K562 (cell line): ENCODE measurements around the gene SLC35G1. TPM values are rescaled to one million over a fixed set of nuclear protein-coding genes. Genes with fewer than 3 reads are reported as not detected.

Experiments
- ATAC-seq: fragments of 200-7000 bp; cut with Tn5 transposase; 3 replicates; pipeline ENCODE4 v1.9.1; 2020; ENCODE audit warnings: moderate library complexity
- BruUV-seq: library from RNA; stranded (reverse); fragments of 400-500 nt; replicated peaks from 2 replicates; lab custom pipeline; 2021; lab: Mats Ljungman, UMichigan
- CTCF ChIA-PET: fragments of 300-600 bp; formaldehyde crosslinking; extraction: SDS; loops from one replicate; lab custom pipeline; 2021; ENCODE audit warnings: low intra/inter-chr PET ratio; lab: Yijun Ruan, JAX
- POLR2A ChIA-PET: fragments of 300-600, 350-650 bp; sonication (Branson Sonifier 250); formaldehyde crosslinking; extraction: SDS; loops from one replicate; lab custom pipeline; 2021; ENCODE audit warnings: antibody characterized with exemption, inconsistent platforms; lab: Yijun Ruan, JAX
- DNase-seq, 4 experiments: peaks; one replicate each; pipeline versions ENCODE4 v3.0.0 to v3.0.0-alpha.2; 2011 to 2018; ENCODE audit warnings: low spot score in 3 of 4, mixed read lengths in 3 of 4; ENCODE audit errors: extremely low read depth in 1 of 4
- FAIRE-seq: peaks from 2 replicates; lab custom pipeline; 2011; peaks lifted over from hg19 to GRCh38; lab: Jason Lieb, UNC
- H2AFZ ChIP-seq: 2 replicates; pipeline ENCODE4 v1.6.0; 2011; ENCODE audit warnings: low read depth, low read length, control low read depth, inconsistent platforms
- H3K27ac ChIP-seq: fragments of 200-600 bp; 3 replicates; pipeline ENCODE4 v1.8.0; 2011; ENCODE audit warnings: low read depth, mild to moderate bottlenecking, control low read depth, inconsistent platforms, low read length, moderate library complexity, mixed read lengths; ENCODE audit errors: extremely low read depth
- H3K27me3 ChIP-seq, 2 experiments: fragments of 300-600 bp in 1 of 2; 2 replicates in 1 of 2; 3 replicates in 1 of 2; pipeline versions ENCODE4 v1.6.0 to v1.8.0; 2011; ENCODE audit warnings: inconsistent platforms in 2 of 2, low read length in 2 of 2, mild to moderate bottlenecking in 1 of 2, mixed read lengths in 1 of 2, moderate library complexity in 1 of 2; ENCODE audit not compliant: control insufficient read depth in 2 of 2, insufficient read depth in 2 of 2
- H3K36me3 ChIP-seq: fragments of 300-600 bp; 3 replicates; pipeline ENCODE4 v1.8.0; 2011; ENCODE audit warnings: mild to moderate bottlenecking, low read length, inconsistent platforms; ENCODE audit not compliant: control insufficient read depth, insufficient read depth
- H3K4me1 ChIP-seq, 2 experiments: fragments of 200-600 bp in 1 of 2; replicated peaks in 1 of 2; 2 replicates in 1 of 2; 3 replicates in 1 of 2; pipeline versions ENCODE4 v1.5.1 to v1.8.0; 2011; ENCODE audit warnings: inconsistent platforms in 2 of 2, low read length in 2 of 2, mild to moderate bottlenecking in 1 of 2, mixed read lengths in 1 of 2, moderate library complexity in 1 of 2; ENCODE audit not compliant: control insufficient read depth in 2 of 2, insufficient read depth in 2 of 2
- H3K4me2 ChIP-seq: 2 replicates; pipeline ENCODE4 v1.6.1; 2011; ENCODE audit warnings: low read length, control low read depth, inconsistent platforms, mixed read lengths; ENCODE audit not compliant: insufficient read depth
- H3K4me3 ChIP-seq: fragments of 200-600 bp; sonication (generic), shearing (Covaris generic); 2 replicates; pipeline ENCODE4 v1.5.1; 2016; ENCODE audit warnings: control low read depth, inconsistent platforms
- H3K79me2 ChIP-seq: fragments of 200-600 bp; 3 replicates; pipeline ENCODE4 v1.8.0; 2011; ENCODE audit warnings: low read length, inconsistent platforms; ENCODE audit not compliant: control insufficient read depth, insufficient read depth
- H3K9ac ChIP-seq, 2 experiments: 2 replicates each; pipeline versions ENCODE4 v1.6.0 to v1.6.1; 2011; ENCODE audit warnings: low read depth in 2 of 2, low read length in 2 of 2, control low read depth in 1 of 2, inconsistent platforms in 1 of 2, mild to moderate bottlenecking in 1 of 2, mixed read lengths in 1 of 2; ENCODE audit not compliant: insufficient read depth in 1 of 2
- H3K9me1 ChIP-seq: one replicate; pipeline ENCODE4 v1.6.0; 2011; ENCODE audit warnings: inconsistent platforms, mild to moderate bottlenecking, low read length, moderate library complexity; ENCODE audit not compliant: control insufficient read depth, insufficient read depth
- H3K9me3 ChIP-seq: replicated peaks from 2 replicates; pipeline ENCODE4 v1.5.1; 2011; ENCODE audit warnings: low read depth, low read length, inconsistent platforms; ENCODE audit not compliant: control insufficient read depth, insufficient read depth
- H4K20me1 ChIP-seq: replicated peaks from 2 replicates; pipeline ENCODE4 v1.6.1; 2011; ENCODE audit warnings: low read length, inconsistent platforms, mixed read lengths; ENCODE audit not compliant: control insufficient read depth, insufficient read depth
- NR2C1 ChIP-seq, 2 experiments: fragments of 450-650 bp; IDR thresholded peaks; 2 replicates each; pipeline ENCODE4 v1.6.1; 2017; ENCODE audit warnings: mild to moderate bottlenecking in 2 of 2, antibody characterized with exemption in 1 of 2, inconsistent platforms in 1 of 2, missing compliant biosample characterization in 1 of 2, missing genetic modification characterization in 1 of 2
- RHOXF2B ChIP-seq: fragments of 250-450 bp; sonication (Bioruptor Pico); conservative IDR thresholded peaks from 2 replicates; pipeline ENCODE4 v1.5.1; 2021
- SREBF1 ChIP-seq: fragments of 150-350 bp; IDR thresholded peaks from 2 replicates; pipeline ENCODE4 v1.6.1; 2014; ENCODE audit warnings: antibody characterized with exemption, low read depth, low read length, borderline replicate concordance
- SRSF7 ChIP-seq: fragments of 200-400 bp; formaldehyde crosslinking; optimal IDR thresholded peaks from 2 replicates; pipeline ENCODE3; 2017; ENCODE audit warnings: mild to moderate bottlenecking, low read depth, low read length
- ZNF511 ChIP-seq: sonication (generic); formaldehyde crosslinking; IDR thresholded peaks from 2 replicates; pipeline ENCODE4 v1.8.0; 2022; ENCODE audit warnings: mild to moderate bottlenecking, missing genetic modification reagents
- WGBS: fragments of 100-300 bp; shearing (Covaris generic); methylation state at CpG from one replicate; pipeline ENCODE4 v1.1.6; 2016; ENCODE audit warnings: low coverage, mixed read lengths; ENCODE audit not compliant: insufficient coverage; ENCODE audit errors: missing lambda C conversion rate; 5-methylcytosine and 5-hydroxymethylcytosine counted together
- in situ Hi-C: fragments of 300-500 bp; cut with MboI; formaldehyde crosslinking; loops from 4 replicates; pipeline ENCODE4 v1.15.0; 2018; ENCODE audit warnings: inconsistent platforms, mixed read lengths
- intact Hi-C: fragments of 100-400 bp; cut with micrococcal nuclease; formaldehyde crosslinking; loops from 2 replicates; pipeline ENCODE4 v1.14.2; 2022
- polyA plus RNA-seq, 8 experiments: library from polyadenylated mRNA; depleted of rRNA in 4 of 8; stranded (reverse) in 5 of 8; unstranded in 3 of 8; fragments of >200 nt; fragmentation: Nextera tagmentation in 2 of 8; fragmentation: Illumina TruSeq in 1 of 8; extraction: Ambion mirVana in 2 of 8; extraction: Trizol in 1 of 8; gene quantifications; 2 replicates each; pipeline versions ENCODE4 v1.2.1 to v1.2.3, GENCODE V29; 2011 to 2014; ENCODE audit warnings: inconsistent platforms in 1 of 8, missing spikeins in 1 of 8
- total RNA-seq, 7 experiments: library from RNA; depleted of rRNA in 6 of 7; stranded (reverse); fragments of >200 nt in 6 of 7; fragmentation: Illumina TruSeq in 2 of 7; extraction: Trizol in 2 of 7; gene quantifications; 2 replicates each; pipeline versions ENCODE4 v1.2.1 to v1.2.3, GENCODE V29; 2011 to 2021; ENCODE audit warnings: low replicate concordance in 1 of 7
- TF ChIP-seq, protein P1 (sequence below): fragments of 250-450 bp; sonication (Bioruptor Pico); IDR thresholded peaks from 2 replicates; pipeline ENCODE4 v1.5.0; 2021; ENCODE audit warnings: mild to moderate bottlenecking, borderline replicate concordance

SLC35G1 gene
- total and polyA plus RNA-seq, 9 of the 15 experiments (the other 6 are each of a cell fraction or from before 2014, with no cell fraction given) = 0.76 to 8.5 (median 4.9) TPM

- TF ChIP-seq NR2C1 (IDR thresholded peaks at IDR 0.05) = no peak
- TF ChIP-seq NR2C1 (tag; IDR thresholded peaks at IDR 0.05) = 0 out of 2 replicates have a peak, but pooled peaks have one; percentile 24
- TF ChIP-seq ZNF511 (CRISPR knock-in tag) = no peak
- FAIRE-seq (no peak), ATAC-seq (no peak), DNase-seq (no peak)
- intact Hi-C loops = no loop called here
- CTCF ChIA-PET = no interaction called here
- POLR2A ChIA-PET = interaction anchor here (2.6 kb wide), 1 partner anchor 9 kb away, joined by 8 read pairs; no protein-coding TSS in a partner anchor
- H3K9me3 ChIP-seq = no peaks in the 10 kb centered on the region
- no peak overlapping the region for H3K27ac ChIP-seq
- H3K36me3 ChIP-seq = peaks cover 28% of the 10 kb centered on the region; the same call in 2 of the 3 replicates
- no peak overlapping the region for H3K4me2 ChIP-seq
- no peak overlapping the region for H3K9ac ChIP-seq
- 0 out of 2 replicates have a peak, but pooled peaks cover 1% of the 10 kb centered on the region for H4K20me1 ChIP-seq
- 59% methylated on average over 1 of the region's 2 CpGs for WGBS
- H3K4me3 ChIP-seq = no peak overlapping the region
- no TSS peak for BruUV-seq
- H3K9me1 ChIP-seq = no peaks in the 10 kb centered on the region
- in situ Hi-C loops = no loop called here
- H3K4me1 ChIP-seq = no peaks in the 10 kb centered on the region; a peak in 1 of 5 replicates
- no peak overlapping the region for H2AFZ ChIP-seq
- no peaks in the 10 kb centered on the region for H3K27me3 ChIP-seq
- H3K79me2 ChIP-seq = no peaks in the 10 kb centered on the region
These were observed 9.3 kb downstream of the SLC35G1 start for GRCh38 chr10:93903051-93903450.

DNA sequence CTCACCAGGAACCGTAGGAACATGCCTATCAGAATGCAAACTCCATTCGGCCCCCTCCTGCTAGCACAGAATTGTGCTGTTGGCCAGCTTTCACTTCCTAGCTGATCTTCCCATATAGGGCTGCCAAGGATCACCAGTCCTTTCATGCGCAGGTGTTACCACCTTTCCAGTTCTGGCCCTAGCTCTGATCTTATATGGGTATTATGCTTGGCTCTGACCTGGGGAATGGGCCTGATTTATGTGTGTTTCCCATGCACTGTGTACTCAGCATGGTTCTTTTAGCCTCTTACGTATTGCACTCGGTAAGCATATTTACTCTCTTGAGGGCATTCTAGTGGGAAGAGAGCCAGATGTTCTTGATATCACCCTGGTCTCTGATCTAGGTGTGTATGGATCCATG lies 11.1 kb downstream of the SLC35G1 start:
- ChIA-PET POLR2A (interaction anchor here (0.7 to 2.6 kb wide), 3 partner anchors 11 to 78 kb away, joined by 3 to 8 read pairs (median 3); no protein-coding TSS in a partner anchor), CTCF (no interaction called here)
- in situ Hi-C loops = no loop called here
- TF ChIP-seq, protein P1, sequence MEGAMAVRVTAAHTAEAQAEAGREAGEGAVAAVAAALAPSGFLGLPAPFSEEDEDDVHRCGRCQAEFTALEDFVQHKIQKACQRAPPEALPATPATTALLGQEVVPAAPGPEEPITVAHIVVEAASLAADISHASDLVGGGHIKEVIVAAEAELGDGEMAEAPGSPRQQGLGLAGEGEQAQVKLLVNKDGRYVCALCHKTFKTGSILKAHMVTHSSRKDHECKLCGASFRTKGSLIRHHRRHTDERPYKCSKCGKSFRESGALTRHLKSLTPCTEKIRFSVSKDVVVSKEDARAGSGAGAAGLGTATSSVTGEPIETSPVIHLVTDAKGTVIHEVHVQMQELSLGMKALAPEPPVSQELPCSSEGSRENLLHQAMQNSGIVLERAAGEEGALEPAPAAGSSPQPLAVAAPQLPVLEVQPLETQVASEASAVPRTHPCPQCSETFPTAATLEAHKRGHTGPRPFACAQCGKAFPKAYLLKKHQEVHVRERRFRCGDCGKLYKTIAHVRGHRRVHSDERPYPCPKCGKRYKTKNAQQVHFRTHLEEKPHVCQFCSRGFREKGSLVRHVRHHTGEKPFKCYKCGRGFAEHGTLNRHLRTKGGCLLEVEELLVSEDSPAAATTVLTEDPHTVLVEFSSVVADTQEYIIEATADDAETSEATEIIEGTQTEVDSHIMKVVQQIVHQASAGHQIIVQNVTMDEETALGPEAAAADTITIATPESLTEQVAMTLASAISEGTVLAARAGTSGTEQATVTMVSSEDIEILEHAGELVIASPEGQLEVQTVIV = no peak
- TF ChIP-seq SREBF1 (no peak), RHOXF2B (CRISPR knock-in tag) (no peak), SRSF7 (no peak)

More for the DNA sequence above, 11.1 kb downstream of the SLC35G1 start:
- Histone ChIP-seq H3K36me3 (peaks cover 17% of the 10 kb centered on the region; the same call in 2 of the 3 replicates), H3K9me3 (no peaks in the 10 kb centered on the region), H3K79me2 (no peaks in the 10 kb centered on the region), H3K4me2 (no peak overlapping the region), H4K20me1 (no peaks in the 10 kb centered on the region), H2AFZ (no peak overlapping the region), H3K9me1 (no peaks in the 10 kb centered on the region), H3K4me1 (no peaks in the 10 kb centered on the region), H3K27me3 (no peaks in the 10 kb centered on the region), H3K4me3 (no peak overlapping the region), H3K27ac (no peak overlapping the region), H3K9ac (no peak overlapping the region)
- no TSS peak for BruUV-seq
- no peak for FAIRE-seq
- no peak for ATAC-seq
- no peak for DNase-seq
- intact Hi-C loops = no loop called here
- 89% methylated on average over 5 of the region's 5 CpGs for WGBS
